Nephron progenitor cell (in vitro differentiated cells): Measurements from ENCODE around the gene C11orf21.

ENCODE experiments used
- DNase-seq: peaks from one replicate; pipeline ENCODE4 v3.0.0; 2021
- H3K27ac Mint-ChIP-seq: 2 replicates; pipeline ENCODE4 v1.8.0; 2021; ENCODE audit warnings: mild to moderate bottlenecking, moderate library complexity, mixed read lengths
- H3K27me3 Mint-ChIP-seq: 2 replicates; pipeline ENCODE4 v1.8.0; 2021; ENCODE audit warnings: mild to moderate bottlenecking, low read depth, mixed read lengths; ENCODE audit not compliant: poor library complexity
- H3K36me3 Mint-ChIP-seq: 2 replicates; pipeline ENCODE4 v1.8.0; 2021; ENCODE audit warnings: low read depth, mixed read lengths
- H3K4me1 Mint-ChIP-seq: 2 replicates; pipeline ENCODE4 v1.8.0; 2021; ENCODE audit warnings: mixed read lengths
- H3K4me3 Mint-ChIP-seq: 2 replicates; pipeline ENCODE4 v1.8.0; 2021; ENCODE audit warnings: mild to moderate bottlenecking, moderate library complexity, mixed read lengths
- H3K9me3 Mint-ChIP-seq: 2 replicates; pipeline ENCODE4 v1.8.0; 2021; ENCODE audit warnings: mild to moderate bottlenecking, moderate library complexity, mixed read lengths
- CTCF ChIP-seq: fragments of 200-600 bp; sonication (generic); IDR thresholded peaks from 2 replicates; pipeline ENCODE4 v1.5.0; 2021; ENCODE audit warnings: antibody characterized with exemption

C11orf21 gene

GRCh38 chr11:2318707-2319106 lies 17.0 kb upstream of the C11orf21 start:
- no peak overlapping the region for H3K4me3 Mint-ChIP-seq
- no peak for TF ChIP-seq CTCF
- peaks cover 6% of the 10 kb centered on the region for H3K36me3 Mint-ChIP-seq
- no peak for DNase-seq
- peaks cover 5% of the 10 kb centered on the region for H3K4me1 Mint-ChIP-seq
- H3K9me3 Mint-ChIP-seq: peaks cover 25% of the 10 kb centered on the region
- H3K27me3 Mint-ChIP-seq: peaks cover 12% of the 10 kb centered on the region
- H3K27ac Mint-ChIP-seq: no peak overlapping the region

GRCh38 chr11:2318123-2318522 lies 16.4 kb upstream of the C11orf21 start:
- Mint-ChIP-seq H3K36me3 (peaks cover 6% of the 10 kb centered on the region), H3K4me1 (peaks cover 5% of the 10 kb centered on the region), H3K9me3 (peaks cover 20% of the 10 kb centered on the region), H3K4me3 (no peak overlapping the region), H3K27ac (no peak overlapping the region), H3K27me3 (peaks cover 12% of the 10 kb centered on the region)
- no peak for TF ChIP-seq CTCF
- DNase-seq: no peak

- H3K27me3 Mint-ChIP-seq: peaks cover 7% of the 10 kb centered on the region
- H3K36me3 Mint-ChIP-seq: peaks cover 6% of the 10 kb centered on the region
- no peak overlapping the region for H3K4me3 Mint-ChIP-seq
- H3K27ac Mint-ChIP-seq: no peak overlapping the region
- no peak for TF ChIP-seq CTCF
- H3K4me1 Mint-ChIP-seq: peaks cover 5% of the 10 kb centered on the region
- DNase-seq: no peak
- H3K9me3 Mint-ChIP-seq: peaks cover 14% of the 10 kb centered on the region
Measured at GRCh38 chr11:2317354-2318050, 15.8 kb upstream of the C11orf21 start.

GRCh38 chr11:2316963-2317244 lies 15.2 kb upstream of the C11orf21 start:
- DNase-seq: no peak
- Mint-ChIP-seq H3K36me3 (peaks cover 4% of the 10 kb centered on the region), H3K27me3 (peaks cover 3% of the 10 kb centered on the region), H3K4me1 (peaks cover 5% of the 10 kb centered on the region), H3K4me3 (no peak overlapping the region), H3K27ac (no peak overlapping the region), H3K9me3 (peaks cover 8% of the 10 kb centered on the region)
- TF ChIP-seq CTCF: no peak

GRCh38 chr11:2316169-2316962 lies 14.6 kb upstream of the C11orf21 start:
- no peak overlapping the region for H3K4me3 Mint-ChIP-seq
- no peak overlapping the region for H3K27ac Mint-ChIP-seq
- H3K4me1 Mint-ChIP-seq: peaks cover 8% of the 10 kb centered on the region
- no peaks in the 10 kb centered on the region for H3K36me3 Mint-ChIP-seq
- no peaks in the 10 kb centered on the region for H3K27me3 Mint-ChIP-seq
- TF ChIP-seq CTCF: no peak
- H3K9me3 Mint-ChIP-seq: peaks cover 4% of the 10 kb centered on the region
- no peak for DNase-seq
